Psoas muscle (tissue), 8 donors: ENCODE results near the gene ELL3. TPM values are rescaled to one million over a fixed set of nuclear protein-coding genes. Genes with fewer than 3 reads are reported as not detected.

Experiments used
- ATAC-seq, 4 donors: fragments of 200-7000 bp; cut with Tn5 transposase; one replicate each; pipeline ENCODE4 v1.9.1; 2020; ENCODE audit warnings: moderate library complexity in 3 of 4, mild to moderate bottlenecking in 2 of 4
- DNase-seq, 2 donors: peaks; one replicate each; pipeline ENCODE4 v3.0.0-alpha.2; 2020
- H3K27ac ChIP-seq: fragments of 200-600 bp; one replicate; pipeline ENCODE4 v1.8.0; 2022
- H3K27me3 ChIP-seq, 3 donors: fragments of 200-600 bp in 1 of 3; one replicate each; pipeline versions ENCODE4 v1.6.1 to v1.8.0; 2013 to 2022; ENCODE audit warnings: low read length in 2 of 3, mild to moderate bottlenecking in 2 of 3, moderate library complexity in 1 of 3; ENCODE audit not compliant: insufficient read depth in 3 of 3
- H3K36me3 ChIP-seq, 2 donors: fragments of 200-600 bp in 1 of 2; one replicate each; pipeline versions ENCODE4 v1.6.1 to v1.8.0; 2013 to 2022; ENCODE audit warnings: low read depth in 1 of 2, mild to moderate bottlenecking in 1 of 2, moderate library complexity in 1 of 2; ENCODE audit not compliant: insufficient read depth in 1 of 2
- H3K4me1 ChIP-seq: fragments of 200-600 bp; one replicate; pipeline ENCODE4 v1.8.0; 2022
- H3K4me3 ChIP-seq: fragments of 200-600 bp; one replicate; pipeline ENCODE4 v1.8.0; 2022; ENCODE audit warnings: mild to moderate bottlenecking
- H3K9me3 ChIP-seq: fragments of 200-600 bp; one replicate; pipeline ENCODE4 v1.8.0; 2022
- WGBS, 3 donors: extraction: QIAGEN DNeasy Blood & Tissue Kit; methylation state at CpG; one replicate each; pipeline versions ENCODE4 v1.1.6 to v1.1.7; 2013; 5-methylcytosine and 5-hydroxymethylcytosine counted together
- intact Hi-C, 2 donors: fragments of 100-400 bp; cut with DNase I; formaldehyde crosslinking; loops; one replicate each; pipeline versions ENCODE4 v1.11.0 to v1.14.2; 2022
- polyA plus RNA-seq, 3 donors: library from polyadenylated mRNA; stranded (reverse); fragments of 200-250 nt; gene quantifications; one replicate each; pipeline ENCODE4 v1.2.3, GENCODE V29; 2013
- total RNA-seq, 4 donors: library from RNA; stranded (reverse); fragmentation: NEBNext Ultra II Directional in 2 of 4; extraction: Animal tissue kit (Norgen Biotek cat#: 25700) in 2 of 4; gene quantifications; one replicate each; pipeline versions ENCODE4 v1.2.1 to v1.2.4, GENCODE V29; 2021 to 2023
- TF ChIP-seq, protein P1 (sequence below): fragments of 200-600 bp; IDR thresholded peaks from one replicate; pipeline ENCODE4 v1.8.0; 2022; ENCODE audit warnings: antibody characterized with exemption
- donor health status: healthy with polysubstance abuse.
- donor health status: DM: no; HTN: no; CAD: no; lungs with moderate emphysema.
- donor health status: Bipolar disorder and iron deficiency.
- donor health status: healthy.
- donor health status: DM: yes; HTN: yes; CAD: no.
- donor health status: DM: no; HTN: no; CAD: no.
- donor health status: DM: no; HTN: no; CAD: no.
- donor health status: DM: yes; HTN: yes; CAD: no.

ELL3 gene
- total and polyA plus RNA-seq, 7 donors, result 1.3 to 8.5 (median 2.4) TPM

- WGBS, 3 donors, result 0 to 1% (median 0%) methylated on average over 33 of the region's 33 CpGs
- DNase-seq (peak; percentile 54 to 62), ATAC-seq (peak; percentile 15 to 39 (median 32))
- intact Hi-C loops, result no loop called here
- Histone ChIP-seq H3K9me3 (no peaks in the 10 kb centered on the region), H3K27ac (peak overlapping the region; percentile 99), H3K27me3 (no peaks in the 10 kb centered on the region), H3K4me1 (peaks cover 43% of the 10 kb centered on the region), H3K4me3 (peak overlapping the region; percentile 90), H3K36me3 (peaks cover 3 to 46% of the 10 kb centered on the region in 2 donors)
- TF ChIP-seq, protein P1, sequence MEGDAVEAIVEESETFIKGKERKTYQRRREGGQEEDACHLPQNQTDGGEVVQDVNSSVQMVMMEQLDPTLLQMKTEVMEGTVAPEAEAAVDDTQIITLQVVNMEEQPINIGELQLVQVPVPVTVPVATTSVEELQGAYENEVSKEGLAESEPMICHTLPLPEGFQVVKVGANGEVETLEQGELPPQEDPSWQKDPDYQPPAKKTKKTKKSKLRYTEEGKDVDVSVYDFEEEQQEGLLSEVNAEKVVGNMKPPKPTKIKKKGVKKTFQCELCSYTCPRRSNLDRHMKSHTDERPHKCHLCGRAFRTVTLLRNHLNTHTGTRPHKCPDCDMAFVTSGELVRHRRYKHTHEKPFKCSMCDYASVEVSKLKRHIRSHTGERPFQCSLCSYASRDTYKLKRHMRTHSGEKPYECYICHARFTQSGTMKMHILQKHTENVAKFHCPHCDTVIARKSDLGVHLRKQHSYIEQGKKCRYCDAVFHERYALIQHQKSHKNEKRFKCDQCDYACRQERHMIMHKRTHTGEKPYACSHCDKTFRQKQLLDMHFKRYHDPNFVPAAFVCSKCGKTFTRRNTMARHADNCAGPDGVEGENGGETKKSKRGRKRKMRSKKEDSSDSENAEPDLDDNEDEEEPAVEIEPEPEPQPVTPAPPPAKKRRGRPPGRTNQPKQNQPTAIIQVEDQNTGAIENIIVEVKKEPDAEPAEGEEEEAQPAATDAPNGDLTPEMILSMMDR, result peak; percentile 20
Measured at GRCh38 chr15:43792761-43793476, 16.2 kb upstream of the ELL3 start.

DNA sequence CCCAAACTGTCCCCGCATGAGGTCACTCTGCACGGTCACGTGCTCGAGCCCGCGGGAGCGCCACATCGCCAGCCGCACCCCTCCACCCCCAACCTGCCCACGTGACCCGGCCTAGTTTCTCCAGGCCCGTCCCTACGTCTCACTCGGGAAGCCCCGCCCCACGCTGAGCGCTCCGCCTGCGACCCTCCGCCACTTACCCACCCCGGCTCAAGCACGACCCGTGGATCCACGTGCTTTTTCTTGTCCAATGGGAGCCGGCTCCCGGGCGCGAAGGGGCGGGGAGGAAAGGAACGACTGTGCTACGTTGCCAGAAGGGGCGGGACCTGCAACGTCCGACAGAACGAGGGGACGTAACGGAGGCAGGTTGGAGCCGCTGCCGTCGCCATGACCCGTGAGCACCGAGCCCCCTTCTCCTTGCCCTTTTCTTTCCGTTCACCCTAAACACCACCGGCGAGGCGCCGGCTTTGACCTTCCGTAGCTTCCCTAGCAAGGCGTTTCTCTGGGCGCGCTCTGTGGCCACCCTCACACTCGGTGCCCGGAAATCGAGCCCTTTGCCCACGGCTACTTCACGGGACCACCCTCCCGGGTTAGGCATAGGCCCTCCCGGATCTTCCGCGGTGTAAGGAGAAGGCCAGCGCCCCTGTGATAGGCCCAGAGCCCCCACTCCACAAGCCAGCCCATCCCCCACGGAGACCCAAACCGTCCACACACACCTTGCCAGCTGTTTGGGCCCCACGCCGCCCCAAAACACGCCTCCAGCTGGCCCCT lies 15.4 kb upstream of the ELL3 start, which contains the start of gene SERF2:
TSS of gene SERF2 (plus strand) at position 328 of the 768 bp plus-strand sequence. CDS start at position 385, 57 bp downstream.
- Histone ChIP-seq H3K36me3 (peaks cover 3 to 41% of the 10 kb centered on the region in 2 donors), H3K27ac (peak within 1 kb of the TSS; percentile 99), H3K27me3 (no peaks in the 10 kb centered on the region), H3K4me1 (peaks cover 38% of the 10 kb centered on the region), H3K9me3 (no peaks in the 10 kb centered on the region), H3K4me3 (peak within 1 kb of the TSS; percentile 90)
- ATAC-seq (peak; percentile 92 to 96 (median 94)), DNase-seq (peak; percentile 100)
- intact Hi-C loops, result no loop called here
- TF ChIP-seq, protein P1, result no peak
- 0 to 1% (median 0%) methylated on average over 60 to 66 of the region's 66 CpGs for WGBS, 3 donors

- Histone ChIP-seq H3K27ac (no peak overlapping the region), H3K27me3 (no peaks in the 10 kb centered on the region), H3K4me3 (no peak overlapping the region), H3K4me1 (peaks cover 13% of the 10 kb centered on the region), H3K36me3 (peaks cover 0 to 13% of the 10 kb centered on the region in 2 donors), H3K9me3 (no peaks in the 10 kb centered on the region)
- WGBS, 3 donors, result 88 to 93% (median 93%) methylated on average over 3 of the region's 3 CpGs
- ATAC-seq (no peak), DNase-seq (no peak)
- TF ChIP-seq, protein P1, result no peak
- intact Hi-C loops, result no loop called here
Measured at GRCh38 chr15:43789409-43789808, 12.6 kb upstream of the ELL3 start.

- Histone ChIP-seq H3K4me3 (no peak overlapping the region), H3K27ac (no peak overlapping the region), H3K36me3 (peaks cover 0 to 3% of the 10 kb centered on the region in 2 donors), H3K9me3 (no peaks in the 10 kb centered on the region), H3K27me3 (no peaks in the 10 kb centered on the region), H3K4me1 (peaks cover 4% of the 10 kb centered on the region)
- TF ChIP-seq, protein P1, result no peak
- WGBS, 3 donors, result 85 to 91% (median 85%) methylated on average over 1 of the region's 1 CpG
- intact Hi-C loops, result no loop called here
- ATAC-seq, result no peak
- no peak for DNase-seq
Measured at GRCh38 chr15:43779016-43779415, 2.2 kb upstream of the ELL3 start.
